ENCODE data around the gene EED.
A peak's percentile ranks its signal among the peaks of the same experiment; 100 is the strongest.

The EED gene, protein sequence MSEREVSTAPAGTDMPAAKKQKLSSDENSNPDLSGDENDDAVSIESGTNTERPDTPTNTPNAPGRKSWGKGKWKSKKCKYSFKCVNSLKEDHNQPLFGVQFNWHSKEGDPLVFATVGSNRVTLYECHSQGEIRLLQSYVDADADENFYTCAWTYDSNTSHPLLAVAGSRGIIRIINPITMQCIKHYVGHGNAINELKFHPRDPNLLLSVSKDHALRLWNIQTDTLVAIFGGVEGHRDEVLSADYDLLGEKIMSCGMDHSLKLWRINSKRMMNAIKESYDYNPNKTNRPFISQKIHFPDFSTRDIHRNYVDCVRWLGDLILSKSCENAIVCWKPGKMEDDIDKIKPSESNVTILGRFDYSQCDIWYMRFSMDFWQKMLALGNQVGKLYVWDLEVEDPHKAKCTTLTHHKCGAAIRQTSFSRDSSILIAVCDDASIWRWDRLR

DNA sequence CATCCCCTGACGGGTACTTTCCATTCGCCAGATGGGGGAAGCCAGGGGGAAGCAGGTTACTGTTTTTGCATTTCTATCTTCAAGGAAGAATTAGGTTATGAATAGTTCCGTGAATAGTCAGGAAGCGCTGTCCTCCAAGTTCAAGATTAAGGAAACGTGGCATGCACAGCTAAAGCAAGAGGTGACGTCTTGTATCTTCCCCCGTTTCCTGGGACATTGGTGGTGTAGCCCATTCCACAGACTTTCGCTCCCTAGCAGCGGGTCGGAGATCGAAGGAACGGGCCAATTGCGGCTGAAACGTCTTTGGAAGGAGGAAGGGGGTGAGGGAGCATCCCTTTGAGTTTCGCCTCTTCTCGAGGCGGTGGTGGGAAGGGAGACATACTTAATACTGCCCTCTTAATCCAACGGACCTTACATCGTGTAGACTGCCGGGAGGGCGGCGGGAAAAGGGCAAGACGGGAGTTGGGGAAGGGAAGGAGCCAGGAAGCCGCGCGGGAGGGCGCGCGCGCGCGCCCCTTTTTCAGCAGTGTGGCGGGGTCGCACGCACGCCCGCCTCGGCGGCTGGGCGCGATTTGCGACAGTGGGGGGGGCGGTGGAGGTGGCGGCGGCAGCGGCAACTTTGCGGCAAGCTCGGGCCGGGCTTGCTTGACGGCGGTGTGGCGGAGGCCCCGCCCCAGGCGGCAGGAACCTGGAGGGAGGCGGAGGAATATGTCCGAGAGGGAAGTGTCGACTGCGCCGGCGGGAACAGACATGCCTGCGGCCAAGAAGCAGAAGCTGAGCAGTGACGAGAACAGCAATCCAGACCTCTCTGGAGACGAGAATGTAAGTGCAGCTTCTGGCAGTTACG lies at the start of gene EED:
EED (plus strand) TSS at position 232 of the 847 bp plus-strand sequence; CDS start at position 709, 477 bp downstream.
- Mint-ChIP-seq H3K36me3 (no peaks in the 10 kb centered on the region), H3K4me3 (no peak within 1 kb of the TSS), H3K9me3 (no peaks in the 10 kb centered on the region), H3K27ac (no peak within 1 kb of the TSS), H3K4me1 (peaks cover 29% of the 10 kb centered on the region)
- peak; percentile 85 for ATAC-seq
- DNase-seq (ENCODE audit: low spot score in 2 of 2), result peak; percentile 85 to 95

DNA sequence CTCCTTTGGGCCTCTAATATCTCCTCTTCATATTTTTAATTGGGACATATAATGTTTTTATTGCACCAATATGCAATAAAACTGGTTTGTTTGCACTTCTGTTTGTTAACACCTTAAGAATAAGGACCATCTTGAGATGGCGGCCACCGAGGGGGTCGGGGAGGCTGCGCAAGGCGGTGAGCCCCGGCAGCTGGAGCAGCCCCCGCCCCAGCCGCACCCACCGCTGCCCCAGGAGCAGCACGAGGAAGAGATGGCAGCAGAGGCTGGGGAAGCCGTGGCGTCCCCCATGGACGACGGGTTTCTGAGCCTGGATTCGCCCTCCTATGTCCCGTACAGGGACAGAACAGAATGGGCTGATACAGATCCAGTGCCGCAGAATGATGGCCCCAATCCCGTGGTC lies 49.6 kb upstream of the EED start:
- H3K27ac Mint-ChIP-seq, result no peak overlapping the region
- no peaks in the 10 kb centered on the region for H3K9me3 Mint-ChIP-seq
- DNase-seq (ENCODE audit: low spot score in 2 of 2), result no peak
- H3K4me3 Mint-ChIP-seq, result no peak overlapping the region
- ATAC-seq, result no peak
- peaks cover 5% of the 10 kb centered on the region for H3K36me3 Mint-ChIP-seq
- peaks cover 17% of the 10 kb centered on the region for H3K4me1 Mint-ChIP-seq

DNA sequence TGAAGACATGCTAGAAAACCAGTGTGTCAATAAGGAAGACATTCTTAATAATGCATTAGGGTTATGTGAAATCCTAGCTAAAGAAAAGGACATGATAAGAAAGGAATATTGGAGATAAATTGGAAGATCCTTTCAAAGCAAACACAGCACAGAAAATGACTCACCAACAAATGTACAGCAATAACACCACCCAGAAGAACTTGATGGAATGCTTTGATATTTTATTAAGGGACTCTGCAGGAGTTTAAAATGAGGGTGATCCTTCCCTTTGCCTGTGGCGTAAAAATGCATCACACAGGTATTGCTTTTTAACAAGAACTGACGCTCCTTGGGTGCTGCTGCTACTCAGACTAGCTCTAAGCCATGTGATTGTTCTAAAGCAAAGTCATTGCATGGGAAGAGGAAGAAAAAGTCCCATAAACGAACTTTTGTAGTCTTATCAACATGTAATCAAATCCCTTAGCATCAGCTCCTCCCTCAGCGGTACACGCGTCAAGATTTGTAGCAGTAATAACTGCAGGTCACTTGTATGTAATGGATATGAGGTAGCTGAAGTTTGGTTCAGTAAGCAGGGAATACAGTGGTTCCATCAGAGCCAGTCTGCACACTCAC lies 48.4 kb upstream of the EED start:
- H3K36me3 Mint-ChIP-seq, result peaks cover 5% of the 10 kb centered on the region
- H3K27ac Mint-ChIP-seq, result no peak overlapping the region
- peaks cover 17% of the 10 kb centered on the region for H3K4me1 Mint-ChIP-seq
- no peaks in the 10 kb centered on the region for H3K9me3 Mint-ChIP-seq
- ATAC-seq (no peak), DNase-seq (ENCODE audit: low spot score in 2 of 2) (no peak)
- no peak overlapping the region for H3K4me3 Mint-ChIP-seq

DNA sequence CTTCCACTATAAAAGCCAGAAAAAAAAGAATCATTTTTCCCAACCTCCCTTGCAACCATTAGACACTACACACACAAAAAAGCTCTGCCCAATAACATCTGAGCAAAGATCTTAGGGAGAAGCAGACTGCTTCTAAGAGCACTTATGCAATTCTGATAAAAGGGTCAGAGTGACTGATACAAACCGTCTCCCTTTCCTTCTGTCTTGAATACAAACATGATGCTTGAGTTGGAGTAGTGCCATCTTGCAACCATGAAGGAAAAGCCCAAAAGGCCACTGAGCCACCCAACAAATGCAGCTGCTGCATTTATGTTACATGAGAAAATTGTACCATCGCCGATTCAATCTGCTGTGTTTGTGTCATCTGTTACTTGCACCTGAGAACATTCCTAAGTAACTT lies 47.6 kb upstream of the EED start:
- DNase-seq (ENCODE audit: low spot score in 2 of 2) (no peak), ATAC-seq (no peak)
- H3K36me3 Mint-ChIP-seq, result peaks cover 5% of the 10 kb centered on the region
- H3K9me3 Mint-ChIP-seq, result no peaks in the 10 kb centered on the region
- H3K4me1 Mint-ChIP-seq, result peaks cover 17% of the 10 kb centered on the region
- H3K27ac Mint-ChIP-seq, result no peak overlapping the region
- H3K4me3 Mint-ChIP-seq, result no peak overlapping the region

DNA sequence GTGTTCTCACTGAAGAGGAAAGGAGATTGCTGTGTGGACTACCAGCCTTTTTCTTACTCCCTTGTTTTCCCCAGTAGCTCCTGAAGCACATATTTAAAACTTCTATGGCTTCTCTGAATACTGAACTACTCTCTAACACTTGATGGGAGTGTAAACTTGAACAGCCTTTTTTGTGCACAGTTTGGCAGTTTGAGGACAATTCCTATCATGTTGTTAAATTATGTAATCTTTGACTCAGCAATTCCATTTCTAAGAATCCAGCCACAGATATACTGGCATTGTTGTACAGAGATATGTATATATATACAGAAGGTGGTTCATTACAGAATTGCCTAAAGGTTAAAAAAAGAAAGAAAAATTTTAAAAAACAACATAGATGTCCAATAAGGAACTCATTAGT lies 47.1 kb upstream of the EED start:
- peaks cover 15% of the 10 kb centered on the region for H3K4me1 Mint-ChIP-seq
- H3K36me3 Mint-ChIP-seq, result peaks cover 5% of the 10 kb centered on the region
- no peak for ATAC-seq
- no peak overlapping the region for H3K27ac Mint-ChIP-seq
- H3K9me3 Mint-ChIP-seq, result no peaks in the 10 kb centered on the region
- no peak overlapping the region for H3K4me3 Mint-ChIP-seq
- DNase-seq (ENCODE audit: low spot score in 2 of 2), result no peak

DNA sequence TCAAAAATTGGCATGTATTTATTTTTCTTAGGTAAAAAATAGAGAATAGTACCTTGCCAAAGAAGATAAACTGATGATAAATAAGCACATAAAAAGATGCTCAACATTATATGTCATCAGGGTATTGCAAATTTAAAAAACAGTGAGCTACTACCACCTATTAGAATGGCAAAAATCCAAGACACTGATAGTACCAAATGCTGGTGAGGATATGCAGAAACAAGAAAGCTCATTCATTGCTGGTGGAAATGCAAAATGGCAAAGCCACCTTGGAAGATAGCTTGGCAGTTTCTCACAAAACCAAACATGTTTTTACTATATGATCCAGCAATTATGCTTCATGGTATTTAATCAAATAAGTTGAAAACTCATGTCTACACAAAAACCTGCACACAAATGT lies 46.4 kb upstream of the EED start:
- no peak for DNase-seq (ENCODE audit: low spot score in 2 of 2)
- ATAC-seq, result no peak
- no peak overlapping the region for H3K27ac Mint-ChIP-seq
- peaks cover 8% of the 10 kb centered on the region for H3K4me1 Mint-ChIP-seq
- no peak overlapping the region for H3K4me3 Mint-ChIP-seq
- H3K9me3 Mint-ChIP-seq, result no peaks in the 10 kb centered on the region
- H3K36me3 Mint-ChIP-seq, result peaks cover 5% of the 10 kb centered on the region

DNA sequence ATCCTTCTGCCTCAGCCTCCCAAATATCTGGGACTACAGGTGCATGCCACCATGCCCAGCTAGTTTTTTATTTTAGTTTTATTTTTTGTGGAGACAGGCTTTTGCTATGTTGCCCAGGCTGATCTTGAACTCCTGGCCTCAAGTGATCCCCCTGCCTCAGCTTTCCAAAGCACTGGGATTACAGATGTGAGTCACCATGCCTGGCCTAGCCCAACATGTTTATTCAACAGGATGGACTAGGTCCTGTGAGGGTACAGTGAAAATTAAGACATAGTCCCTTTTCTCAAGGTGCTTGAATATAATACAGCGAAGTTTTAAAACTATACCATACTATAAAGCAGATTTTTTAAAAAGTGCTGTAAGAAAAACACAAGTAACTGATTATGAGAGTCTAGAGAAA lies 45.2 kb upstream of the EED start:
- no peaks in the 10 kb centered on the region for H3K9me3 Mint-ChIP-seq
- H3K27ac Mint-ChIP-seq, result no peak overlapping the region
- H3K4me1 Mint-ChIP-seq, result no peaks in the 10 kb centered on the region
- H3K4me3 Mint-ChIP-seq, result no peak overlapping the region
- no peak for ATAC-seq
- no peak for DNase-seq (ENCODE audit: low spot score in 2 of 2)
- no peaks in the 10 kb centered on the region for H3K36me3 Mint-ChIP-seq

DNA sequence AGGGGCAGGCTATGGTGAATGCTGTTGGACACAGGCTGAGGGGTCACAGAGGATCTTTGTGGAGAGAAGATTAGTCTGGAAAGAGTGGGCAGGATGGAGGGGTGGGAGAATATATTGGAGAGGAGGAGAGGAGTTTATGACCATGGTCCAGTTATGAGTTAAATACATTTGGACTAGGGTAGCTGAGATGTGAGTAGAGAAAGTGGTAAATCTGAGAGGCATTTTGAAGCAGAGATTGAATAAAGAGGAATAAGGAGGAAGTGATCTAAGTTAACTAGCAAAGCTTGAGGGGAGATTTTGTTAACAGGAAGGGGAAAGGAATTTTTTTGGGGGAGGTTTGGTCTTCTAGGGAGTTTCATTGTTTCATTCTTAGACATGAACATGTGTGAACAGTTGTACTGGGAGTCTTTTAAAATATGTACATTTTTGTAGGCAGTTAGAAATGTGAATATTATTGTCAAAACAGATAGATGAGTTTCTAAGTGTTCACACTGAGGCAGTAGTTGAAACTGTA lies 43.1 kb upstream of the EED start:
- no peak for DNase-seq (ENCODE audit: low spot score in 2 of 2)
- no peaks in the 10 kb centered on the region for H3K9me3 Mint-ChIP-seq
- no peak overlapping the region for H3K27ac Mint-ChIP-seq
- H3K4me1 Mint-ChIP-seq, result no peaks in the 10 kb centered on the region
- no peaks in the 10 kb centered on the region for H3K36me3 Mint-ChIP-seq
- H3K4me3 Mint-ChIP-seq, result no peak overlapping the region
- no peak for ATAC-seq

DNA sequence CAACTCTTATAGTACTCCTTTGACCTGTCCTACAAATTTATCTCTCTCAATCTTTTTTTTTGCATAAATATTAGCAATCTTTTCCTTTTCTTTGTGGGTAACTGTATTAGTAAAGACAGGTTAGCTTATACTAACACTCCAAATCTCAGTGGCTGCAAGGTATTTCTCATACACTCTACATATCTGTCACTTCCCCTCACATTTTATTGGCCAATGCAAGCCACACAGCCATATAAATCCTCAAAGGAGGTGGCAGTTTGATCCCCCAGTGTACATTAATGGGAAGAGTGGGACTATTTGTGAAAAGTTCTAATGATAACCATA lies 42.6 kb upstream of the EED start:
- ATAC-seq, result peak; percentile 98
- Mint-ChIP-seq H3K4me1 (no peaks in the 10 kb centered on the region), H3K9me3 (no peaks in the 10 kb centered on the region), H3K27ac (no peak overlapping the region), H3K36me3 (no peaks in the 10 kb centered on the region), H3K4me3 (no peak overlapping the region)
- no peak for DNase-seq (ENCODE audit: low spot score in 2 of 2)

DNA sequence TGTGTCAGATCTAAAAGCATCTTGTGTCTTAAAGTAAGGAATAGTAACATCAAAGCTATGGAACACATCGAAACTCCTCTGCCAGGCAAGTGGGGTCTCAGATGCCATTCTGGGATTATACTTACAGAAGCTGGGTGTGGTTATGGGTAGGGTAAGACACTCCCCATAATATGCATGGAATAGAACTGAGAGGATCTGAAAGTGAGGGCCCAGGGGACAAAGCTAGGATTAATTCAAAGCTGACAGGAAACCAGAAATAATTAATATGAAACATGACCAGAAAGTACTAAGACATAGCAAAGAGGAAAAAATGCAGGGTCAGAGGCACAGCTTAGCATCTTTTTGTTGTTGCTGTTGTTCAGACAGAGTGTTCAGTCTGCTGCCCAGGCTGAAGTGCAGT lies 40.2 kb upstream of the EED start:
- Mint-ChIP-seq H3K9me3 (no peaks in the 10 kb centered on the region), H3K27ac (no peak overlapping the region), H3K36me3 (no peaks in the 10 kb centered on the region), H3K4me3 (no peak overlapping the region), H3K4me1 (no peaks in the 10 kb centered on the region)
- DNase-seq (ENCODE audit: low spot score in 2 of 2) (no peak), ATAC-seq (no peak)

DNA sequence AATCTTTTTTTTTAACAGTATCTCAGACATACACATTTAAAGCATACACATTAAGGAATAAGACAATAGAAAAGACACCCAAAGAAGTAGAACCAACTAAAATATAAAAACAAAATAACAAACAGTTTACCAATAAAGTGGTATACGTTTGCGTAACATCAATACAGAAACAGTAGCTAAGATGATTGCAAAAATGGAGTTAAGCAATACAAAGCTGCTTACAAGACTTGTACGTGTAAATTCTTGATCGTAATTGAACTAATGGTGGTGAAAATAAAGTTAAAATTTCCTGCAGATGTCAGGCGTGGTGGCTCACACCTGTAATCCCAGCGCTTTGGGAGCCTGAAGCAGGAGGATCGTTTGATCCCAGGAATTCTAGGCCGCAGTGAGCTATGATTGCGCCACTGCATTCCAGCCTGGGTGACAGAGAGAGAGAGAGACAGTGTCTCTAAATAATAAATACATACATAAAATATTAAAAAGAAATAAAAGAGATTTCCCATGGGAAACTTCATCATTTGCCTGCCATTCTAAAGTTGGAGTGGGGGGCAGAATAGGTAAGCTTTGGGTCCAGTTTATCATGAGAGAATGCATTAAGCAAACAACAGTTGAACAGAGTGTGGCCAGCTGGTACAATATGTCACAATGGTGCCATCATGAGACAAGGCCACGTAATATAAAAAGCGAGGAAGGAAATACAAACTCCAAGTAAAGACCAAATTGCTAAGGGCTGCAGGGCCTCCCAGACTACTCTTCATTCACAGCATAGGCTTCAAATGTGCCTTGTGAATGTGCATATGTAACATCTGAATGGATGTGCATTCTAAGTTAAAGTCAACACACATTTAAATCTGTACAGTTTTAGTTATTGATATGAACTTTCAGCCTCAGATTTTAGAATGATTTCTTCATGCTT lies 38.9 kb upstream of the EED start:
- Mint-ChIP-seq H3K4me3 (no peak overlapping the region), H3K4me1 (peaks cover 8% of the 10 kb centered on the region), H3K9me3 (no peaks in the 10 kb centered on the region), H3K27ac (no peak overlapping the region), H3K36me3 (no peaks in the 10 kb centered on the region)
- no peak for DNase-seq (ENCODE audit: low spot score in 2 of 2)
- no peak for ATAC-seq

DNA sequence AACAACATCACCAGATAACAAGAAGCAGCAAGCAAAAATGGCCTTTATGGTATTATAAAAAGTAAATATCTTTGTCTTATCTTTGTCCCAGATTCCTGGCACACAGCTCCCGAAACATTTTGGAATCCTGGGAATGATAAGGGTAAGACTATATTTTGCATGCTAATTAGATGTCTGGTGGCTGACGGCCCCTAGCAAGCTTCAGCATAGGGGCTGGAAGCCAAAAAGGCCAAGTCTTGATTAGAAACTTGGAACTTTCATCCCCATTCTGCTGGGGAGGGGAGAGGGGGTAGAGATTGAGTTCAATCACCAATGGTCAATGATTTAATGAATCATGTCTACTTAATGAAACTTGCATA lies 38.2 kb upstream of the EED start:
- no peaks in the 10 kb centered on the region for H3K9me3 Mint-ChIP-seq
- H3K4me1 Mint-ChIP-seq, result peaks cover 14% of the 10 kb centered on the region
- no peak for ATAC-seq
- no peak for DNase-seq (ENCODE audit: low spot score in 2 of 2)
- H3K36me3 Mint-ChIP-seq, result no peaks in the 10 kb centered on the region
- H3K4me3 Mint-ChIP-seq, result no peak overlapping the region
- no peak overlapping the region for H3K27ac Mint-ChIP-seq

DNA sequence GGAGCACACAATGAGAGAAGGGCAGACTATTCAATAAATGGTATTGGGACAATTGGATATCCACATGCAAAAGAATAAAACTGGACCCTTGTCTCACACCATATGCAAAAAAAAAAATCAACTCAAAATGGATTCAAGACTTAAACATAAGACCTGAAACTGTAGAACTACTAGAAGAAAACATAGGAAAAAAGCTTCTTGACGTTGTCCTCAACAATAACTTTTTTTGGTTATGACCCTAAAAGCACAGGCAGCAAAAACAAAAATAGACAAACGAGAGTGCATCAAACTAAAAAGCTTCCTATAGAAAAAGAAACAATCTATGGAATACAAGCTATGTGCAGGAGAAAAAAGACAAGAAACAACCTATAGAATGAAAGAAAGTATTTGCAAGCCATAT lies 37.1 kb upstream of the EED start:
- ATAC-seq, result no peak
- no peaks in the 10 kb centered on the region for H3K36me3 Mint-ChIP-seq
- H3K9me3 Mint-ChIP-seq, result no peaks in the 10 kb centered on the region
- H3K4me1 Mint-ChIP-seq, result peaks cover 22% of the 10 kb centered on the region
- no peak overlapping the region for H3K27ac Mint-ChIP-seq
- no peak for DNase-seq (ENCODE audit: low spot score in 2 of 2)
- H3K4me3 Mint-ChIP-seq, result no peak overlapping the region

DNA sequence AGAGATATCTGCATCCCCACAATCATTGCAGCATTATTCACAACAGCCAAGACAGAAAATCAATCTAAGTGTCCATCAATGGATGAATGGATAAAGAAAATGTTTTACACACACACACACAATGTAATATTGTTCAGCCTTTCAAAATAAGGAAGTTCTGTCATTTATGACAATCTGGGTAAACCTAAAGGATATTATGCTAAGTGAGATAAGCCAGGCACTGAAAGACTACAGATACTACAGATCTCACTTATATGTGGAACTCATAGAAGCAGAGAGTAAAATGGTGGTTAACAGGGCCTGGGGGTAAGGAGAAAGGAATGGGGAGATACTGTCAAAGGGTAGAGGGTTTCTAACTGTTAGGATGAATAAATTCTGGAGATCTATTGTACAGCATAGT lies 36.0 kb upstream of the EED start:
- Mint-ChIP-seq H3K4me3 (no peak overlapping the region), H3K9me3 (no peaks in the 10 kb centered on the region), H3K27ac (no peak overlapping the region), H3K36me3 (no peaks in the 10 kb centered on the region), H3K4me1 (peaks cover 34% of the 10 kb centered on the region)
- ATAC-seq (no peak), DNase-seq (ENCODE audit: low spot score in 2 of 2) (no peak)

All from stimulated activated effector memory CD8-positive, alpha-beta T cell treated with anti-CD3 and anti-CD28 coated beads, Interleukin-12 subunit alpha, Interleukin-12 subunit beta, amount 100 ng/mL, for 72 hours (primary cell).